ENCODE measurements around the gene ZNF778.

GRCh38 chr16:89286096-89286495, 68.6 kb downstream of the ZNF778 start:
- TF ChIP-seq CTCF (IDR thresholded peaks at IDR 0.05): no peak
- no peak for TF ChIP-seq POLR2A (IDR thresholded peaks at IDR 0.05)

Data from body of pancreas (tissue), 4 donors.